ENCODE data around the gene OR6Q1. TPM values are rescaled to one million over a fixed set of nuclear protein-coding genes. Genes with fewer than 3 reads are reported as not detected.

The OR6Q1 gene
- polyA plus RNA-seq, 1 donor from 2014 or later, result not detected

DNA sequence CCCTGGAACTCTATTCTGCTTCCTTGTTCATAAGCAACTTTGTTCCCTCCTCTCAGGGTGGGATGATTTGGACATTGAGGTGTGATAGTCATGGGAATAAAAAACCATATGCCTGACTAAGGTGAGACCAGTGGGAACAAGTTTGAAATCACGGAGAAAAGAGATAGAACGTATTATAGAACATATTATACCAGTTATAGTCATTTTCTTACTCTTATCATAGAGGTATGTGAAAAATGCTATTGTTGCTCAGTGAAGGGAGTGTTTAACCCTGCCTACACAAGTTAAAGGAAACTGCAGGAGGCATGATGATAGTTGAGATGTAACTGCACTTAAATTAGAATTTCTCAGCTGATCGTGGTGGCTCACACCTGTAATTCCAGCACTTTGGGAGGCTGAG lies 15.5 kb downstream of the OR6Q1 start:
- H3K79me2 ChIP-seq (replicated peaks; ENCODE audit: insufficient read depth, low read length), result no peaks in the 10 kb centered on the region
- no peaks in the 10 kb centered on the region for H3K9me3 ChIP-seq (ENCODE audit: low read length)
- TF ChIP-seq POLR2AphosphoS5 (IDR thresholded peaks at IDR 0.05) (no peak), TAF1 (IDR thresholded peaks at IDR 0.05; ENCODE audit: low read depth) (no peak), MXI1 (conservative IDR thresholded peaks at IDR 0.05; ENCODE audit: poor library complexity, severe bottlenecking) (no peak), RAD21 (conservative IDR thresholded peaks at IDR 0.05) (no peak), EP300 (conservative IDR thresholded peaks at IDR 0.05; ENCODE audit: poor library complexity, severe bottlenecking) (no peak), SMC3 (conservative IDR thresholded peaks at IDR 0.05; ENCODE audit: poor library complexity) (no peak), EZH2 (IDR thresholded peaks at IDR 0.05; ENCODE audit: borderline replicate concordance, insufficient read depth, low read length, poor library complexity, severe bottlenecking) (no peak)
- TF ChIP-seq, protein P1, sequence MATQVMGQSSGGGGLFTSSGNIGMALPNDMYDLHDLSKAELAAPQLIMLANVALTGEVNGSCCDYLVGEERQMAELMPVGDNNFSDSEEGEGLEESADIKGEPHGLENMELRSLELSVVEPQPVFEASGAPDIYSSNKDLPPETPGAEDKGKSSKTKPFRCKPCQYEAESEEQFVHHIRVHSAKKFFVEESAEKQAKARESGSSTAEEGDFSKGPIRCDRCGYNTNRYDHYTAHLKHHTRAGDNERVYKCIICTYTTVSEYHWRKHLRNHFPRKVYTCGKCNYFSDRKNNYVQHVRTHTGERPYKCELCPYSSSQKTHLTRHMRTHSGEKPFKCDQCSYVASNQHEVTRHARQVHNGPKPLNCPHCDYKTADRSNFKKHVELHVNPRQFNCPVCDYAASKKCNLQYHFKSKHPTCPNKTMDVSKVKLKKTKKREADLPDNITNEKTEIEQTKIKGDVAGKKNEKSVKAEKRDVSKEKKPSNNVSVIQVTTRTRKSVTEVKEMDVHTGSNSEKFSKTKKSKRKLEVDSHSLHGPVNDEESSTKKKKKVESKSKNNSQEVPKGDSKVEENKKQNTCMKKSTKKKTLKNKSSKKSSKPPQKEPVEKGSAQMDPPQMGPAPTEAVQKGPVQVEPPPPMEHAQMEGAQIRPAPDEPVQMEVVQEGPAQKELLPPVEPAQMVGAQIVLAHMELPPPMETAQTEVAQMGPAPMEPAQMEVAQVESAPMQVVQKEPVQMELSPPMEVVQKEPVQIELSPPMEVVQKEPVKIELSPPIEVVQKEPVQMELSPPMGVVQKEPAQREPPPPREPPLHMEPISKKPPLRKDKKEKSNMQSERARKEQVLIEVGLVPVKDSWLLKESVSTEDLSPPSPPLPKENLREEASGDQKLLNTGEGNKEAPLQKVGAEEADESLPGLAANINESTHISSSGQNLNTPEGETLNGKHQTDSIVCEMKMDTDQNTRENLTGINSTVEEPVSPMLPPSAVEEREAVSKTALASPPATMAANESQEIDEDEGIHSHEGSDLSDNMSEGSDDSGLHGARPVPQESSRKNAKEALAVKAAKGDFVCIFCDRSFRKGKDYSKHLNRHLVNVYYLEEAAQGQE (IDR thresholded peaks at IDR 0.05; ENCODE audit: borderline replicate concordance), result no peak
- TF ChIP-seq, protein P2, sequence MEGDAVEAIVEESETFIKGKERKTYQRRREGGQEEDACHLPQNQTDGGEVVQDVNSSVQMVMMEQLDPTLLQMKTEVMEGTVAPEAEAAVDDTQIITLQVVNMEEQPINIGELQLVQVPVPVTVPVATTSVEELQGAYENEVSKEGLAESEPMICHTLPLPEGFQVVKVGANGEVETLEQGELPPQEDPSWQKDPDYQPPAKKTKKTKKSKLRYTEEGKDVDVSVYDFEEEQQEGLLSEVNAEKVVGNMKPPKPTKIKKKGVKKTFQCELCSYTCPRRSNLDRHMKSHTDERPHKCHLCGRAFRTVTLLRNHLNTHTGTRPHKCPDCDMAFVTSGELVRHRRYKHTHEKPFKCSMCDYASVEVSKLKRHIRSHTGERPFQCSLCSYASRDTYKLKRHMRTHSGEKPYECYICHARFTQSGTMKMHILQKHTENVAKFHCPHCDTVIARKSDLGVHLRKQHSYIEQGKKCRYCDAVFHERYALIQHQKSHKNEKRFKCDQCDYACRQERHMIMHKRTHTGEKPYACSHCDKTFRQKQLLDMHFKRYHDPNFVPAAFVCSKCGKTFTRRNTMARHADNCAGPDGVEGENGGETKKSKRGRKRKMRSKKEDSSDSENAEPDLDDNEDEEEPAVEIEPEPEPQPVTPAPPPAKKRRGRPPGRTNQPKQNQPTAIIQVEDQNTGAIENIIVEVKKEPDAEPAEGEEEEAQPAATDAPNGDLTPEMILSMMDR (IDR thresholded peaks at IDR 0.05; ENCODE audit: poor library complexity, severe bottlenecking), result no peak
- no peak overlapping the region for H2AFZ ChIP-seq (ENCODE audit: low read depth, low read length)
- H3K4me2 ChIP-seq (ENCODE audit: low read length), result no peak overlapping the region
- no peak overlapping the region for H3K4me3 ChIP-seq (ENCODE audit: low read length)
- no peaks in the 10 kb centered on the region for H3K36me3 ChIP-seq (ENCODE audit: insufficient read depth, low read length)
- H3K27ac ChIP-seq (ENCODE audit: low read length), result no peak overlapping the region
- H3K27me3 ChIP-seq (ENCODE audit: insufficient read depth, low read depth, low read length), result no peaks in the 10 kb centered on the region
- no peak overlapping the region for H3K9ac ChIP-seq (ENCODE audit: low read length)
- H3K9me2 ChIP-seq (ENCODE audit: insufficient read depth, low read length), result no peaks in the 10 kb centered on the region
- no peaks in the 10 kb centered on the region for H3F3A ChIP-seq (ENCODE audit: insufficient read depth, low read length, poor library complexity, severe bottlenecking)
- no peaks in the 10 kb centered on the region for H4K20me1 ChIP-seq (ENCODE audit: insufficient read depth)

DNA sequence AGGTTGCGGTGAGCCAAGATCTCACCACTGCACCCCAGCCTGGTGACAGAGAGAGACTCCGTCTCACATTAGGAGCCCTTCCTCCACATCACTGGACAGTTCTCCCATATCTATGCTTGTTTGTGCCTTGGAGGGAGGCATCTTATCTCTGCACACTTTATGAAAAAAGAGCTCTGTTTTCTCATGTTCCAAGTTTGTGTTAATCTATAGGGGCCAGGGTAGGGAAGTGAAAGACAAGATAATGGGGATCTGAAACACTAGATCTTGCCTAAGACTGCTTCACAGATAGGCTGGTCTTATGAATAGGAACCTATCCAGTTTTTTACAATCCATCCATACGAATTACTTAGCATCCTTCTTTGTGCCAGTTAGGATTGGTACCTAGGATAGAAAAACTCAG lies 17.1 kb downstream of the OR6Q1 start:
- Histone ChIP-seq H3K4me3 (ENCODE audit: low read length) (no peak overlapping the region), H3K36me3 (ENCODE audit: insufficient read depth, low read length) (no peaks in the 10 kb centered on the region), H3K9me2 (ENCODE audit: insufficient read depth, low read length) (no peaks in the 10 kb centered on the region), H3F3A (ENCODE audit: insufficient read depth, low read length, poor library complexity, severe bottlenecking) (no peaks in the 10 kb centered on the region), H3K27ac (ENCODE audit: low read length) (no peak overlapping the region), H3K27me3 (ENCODE audit: insufficient read depth, low read depth, low read length) (no peaks in the 10 kb centered on the region), H3K4me2 (ENCODE audit: low read length) (no peak overlapping the region), H3K79me2 (replicated peaks; ENCODE audit: insufficient read depth, low read length) (no peaks in the 10 kb centered on the region), H3K9me3 (ENCODE audit: low read length) (no peaks in the 10 kb centered on the region), H3K9ac (ENCODE audit: low read length) (no peak overlapping the region), H2AFZ (ENCODE audit: low read depth, low read length) (no peak overlapping the region), H4K20me1 (ENCODE audit: insufficient read depth) (no peaks in the 10 kb centered on the region)
- TF ChIP-seq EZH2 (IDR thresholded peaks at IDR 0.05; ENCODE audit: borderline replicate concordance, insufficient read depth, low read length, poor library complexity, severe bottlenecking), result no peak
- TF ChIP-seq EP300 (conservative IDR thresholded peaks at IDR 0.05; ENCODE audit: poor library complexity, severe bottlenecking), result no peak
- TF ChIP-seq, protein P1 (IDR thresholded peaks at IDR 0.05; ENCODE audit: borderline replicate concordance), result no peak
- TF ChIP-seq RAD21 (conservative IDR thresholded peaks at IDR 0.05), result no peak
- TF ChIP-seq SMC3 (conservative IDR thresholded peaks at IDR 0.05; ENCODE audit: poor library complexity), result no peak
- TF ChIP-seq TAF1 (IDR thresholded peaks at IDR 0.05; ENCODE audit: low read depth), result no peak
- no peak for TF ChIP-seq POLR2AphosphoS5 (IDR thresholded peaks at IDR 0.05)
- TF ChIP-seq, protein P2 (IDR thresholded peaks at IDR 0.05; ENCODE audit: poor library complexity, severe bottlenecking), result no peak
- TF ChIP-seq MXI1 (conservative IDR thresholded peaks at IDR 0.05; ENCODE audit: poor library complexity, severe bottlenecking), result no peak
